HFFc6 (cell line): ENCODE measurements around the gene DUSP14. TPM values are rescaled to one million over a fixed set of nuclear protein-coding genes. Genes with fewer than 3 reads are reported as not detected.

ENCODE experiments used
- DNase-seq: peaks from one replicate; pipeline ENCODE4 v3.0.0-alpha.2; 2018
- H3K27ac Mint-ChIP-seq: 2 replicates; pipeline ENCODE4 v1.8.0; 2020; ENCODE audit warnings: mild to moderate bottlenecking, mixed read lengths
- H3K27me3 Mint-ChIP-seq: 2 replicates; pipeline ENCODE4 v1.8.0; 2021; ENCODE audit warnings: mild to moderate bottlenecking, moderate library complexity, mixed read lengths; ENCODE audit not compliant: insufficient read depth
- H3K36me3 Mint-ChIP-seq: 2 replicates; pipeline ENCODE4 v1.8.0; 2021; ENCODE audit warnings: low read depth, mixed read lengths
- H3K4me1 Mint-ChIP-seq: 2 replicates; pipeline ENCODE4 v1.8.0; 2020; ENCODE audit warnings: low read depth, mixed read lengths
- H3K4me3 Mint-ChIP-seq: 2 replicates; pipeline ENCODE4 v1.8.0; 2020; ENCODE audit warnings: mild to moderate bottlenecking, moderate library complexity, mixed read lengths
- H3K9me3 Mint-ChIP-seq: 2 replicates; pipeline ENCODE4 v1.8.0; 2020; ENCODE audit warnings: mild to moderate bottlenecking, mixed read lengths
- CTCF ChIP-seq: fragments of 200-600 bp; sonication (generic); IDR thresholded peaks from 2 replicates; pipeline ENCODE4 v1.5.0; 2021; ENCODE audit warnings: antibody characterized with exemption, mild to moderate bottlenecking
- total RNA-seq, 6 experiments: library from RNA; stranded (reverse); fragmentation: NEBNext Ultra II Directional; extraction: Animal tissue kit (Norgen Biotek cat#: 25700); gene quantifications; 2 replicates in 1 of 6; 3 replicates in 5 of 6; pipeline ENCODE4 v1.2.3, GENCODE V29; 2021

Gene DUSP14
- total RNA-seq, 6 experiments from 2014 or later, result 80.7 to 114 (median 97.4) TPM

- Mint-ChIP-seq H3K27ac (peak overlapping the region; percentile 95), H3K4me3 (peak overlapping the region; percentile 96), H3K9me3 (peaks cover 9% of the 10 kb centered on the region), H3K36me3 (peaks cover 38% of the 10 kb centered on the region), H3K4me1 (peaks cover 65% of the 10 kb centered on the region), H3K27me3 (peaks cover 5% of the 10 kb centered on the region)
- no peak for TF ChIP-seq CTCF
- DNase-seq, result no peak
These were observed 2.5 kb downstream of the DUSP14 start for GRCh38 chr17:37492167-37492566.

GRCh38 chr17:37493249-37494027, 3.7 kb downstream of the DUSP14 start:
- peaks cover 53% of the 10 kb centered on the region for H3K4me1 Mint-ChIP-seq
- DNase-seq, result peak; percentile 96
- peaks cover 7% of the 10 kb centered on the region for H3K27me3 Mint-ChIP-seq
- H3K36me3 Mint-ChIP-seq, result peaks cover 42% of the 10 kb centered on the region
- H3K4me3 Mint-ChIP-seq, result peak overlapping the region; percentile 96
- H3K9me3 Mint-ChIP-seq, result peaks cover 9% of the 10 kb centered on the region
- peak overlapping the region; percentile 95 for H3K27ac Mint-ChIP-seq
- TF ChIP-seq CTCF, result no peak

- Mint-ChIP-seq H3K4me1 (peaks cover 46% of the 10 kb centered on the region), H3K9me3 (peaks cover 9% of the 10 kb centered on the region), H3K27me3 (peaks cover 7% of the 10 kb centered on the region), H3K27ac (peak overlapping the region; percentile 95), H3K4me3 (peak overlapping the region; percentile 96), H3K36me3 (peaks cover 42% of the 10 kb centered on the region)
- TF ChIP-seq CTCF, result no peak
- DNase-seq, result no peak
These were observed 4.7 kb downstream of the DUSP14 start for GRCh38 chr17:37494401-37494831.

- peaks cover 9% of the 10 kb centered on the region for H3K9me3 Mint-ChIP-seq
- H3K27ac Mint-ChIP-seq, result peak overlapping the region; percentile 95
- no peak for DNase-seq
- H3K4me1 Mint-ChIP-seq, result peaks cover 46% of the 10 kb centered on the region
- H3K27me3 Mint-ChIP-seq, result peaks cover 7% of the 10 kb centered on the region
- no peak for TF ChIP-seq CTCF
- H3K4me3 Mint-ChIP-seq, result peak overlapping the region; percentile 96
- H3K36me3 Mint-ChIP-seq, result peaks cover 43% of the 10 kb centered on the region
These were observed 5.3 kb downstream of the DUSP14 start for GRCh38 chr17:37494971-37495370.

GRCh38 chr17:37500378-37500777, 10.7 kb downstream of the DUSP14 start:
- Mint-ChIP-seq H3K9me3 (no peaks in the 10 kb centered on the region), H3K27ac (no peak overlapping the region; the same call in 1 of the 2 replicates), H3K4me1 (peaks cover 21% of the 10 kb centered on the region), H3K36me3 (peaks cover 38% of the 10 kb centered on the region), H3K27me3 (peaks cover 3% of the 10 kb centered on the region), H3K4me3 (no peak overlapping the region)
- no peak for DNase-seq
- no peak for TF ChIP-seq CTCF
